ENCODE results near the gene EFCAB10.

EFCAB10 gene

GRCh38 chr7:105567821-105568220, 13.5 kb downstream of the EFCAB10 start:
- Histone ChIP-seq H3K4me3 (no peak overlapping the region), H3K27ac (no peak overlapping the region)
- no peak for DNase-seq (ENCODE audit: low spot score)
- TF ChIP-seq CTCF (IDR thresholded peaks at IDR 0.05), result no peak

GRCh38 chr7:105567024-105567423, 14.3 kb downstream of the EFCAB10 start:
- no peak for DNase-seq (ENCODE audit: low spot score)
- no peak overlapping the region for H3K27ac ChIP-seq
- TF ChIP-seq CTCF (IDR thresholded peaks at IDR 0.05), result no peak
- no peak overlapping the region for H3K4me3 ChIP-seq

- no peak for TF ChIP-seq CTCF (IDR thresholded peaks at IDR 0.05)
- Histone ChIP-seq H3K4me3 (no peak overlapping the region), H3K27ac (no peak overlapping the region)
- DNase-seq (ENCODE audit: low spot score), result no peak
Measured at GRCh38 chr7:105565190-105565589, 16.1 kb downstream of the EFCAB10 start.

GRCh38 chr7:105559926-105560325, 21.4 kb downstream of the EFCAB10 start:
- no peak for TF ChIP-seq CTCF (IDR thresholded peaks at IDR 0.05)
- no peak overlapping the region for H3K27ac ChIP-seq
- no peak for DNase-seq (ENCODE audit: low spot score)
- no peak overlapping the region for H3K4me3 ChIP-seq

GRCh38 chr7:105538339-105538738, 43.0 kb downstream of the EFCAB10 start:
- no peak for TF ChIP-seq CTCF (IDR thresholded peaks at IDR 0.05)
- H3K4me3 ChIP-seq, result no peak overlapping the region
- no peak for DNase-seq (ENCODE audit: low spot score)
- no peak overlapping the region for H3K27ac ChIP-seq

GRCh38 chr7:105532709-105533460, 48.4 kb downstream of the EFCAB10 start:
- H3K27ac ChIP-seq, result peak overlapping the region; percentile 74 to 91
- no peak for TF ChIP-seq CTCF (IDR thresholded peaks at IDR 0.05)
- no peak for DNase-seq (ENCODE audit: low spot score)
- peak overlapping the region; percentile 97 for H3K4me3 ChIP-seq
